A172 (cell line): ENCODE results near the gene ZNF282. TPM values are rescaled to one million over a fixed set of nuclear protein-coding genes. Genes with fewer than 3 reads are reported as not detected.
"Not testable (repeated sequence)": the region's sequence is repeated elsewhere in the genome, so short reads cannot be mapped to it uniquely, and the experiment has no call there.

Experiments used
- DNase-seq: peaks from one replicate; pipeline ENCODE4 v3.0.0-alpha.2; 2015; ENCODE audit warnings: low spot score
- total RNA-seq: library from RNA; depleted of rRNA; stranded (reverse); fragments of >200 nt; shearing (Covaris generic); gene quantifications from 2 replicates; pipeline ENCODE4 v1.2.3, GENCODE V29; 2014

The ZNF282 gene
- total RNA-seq, 1 experiment from 2014 or later: 18.0 TPM

DNA sequence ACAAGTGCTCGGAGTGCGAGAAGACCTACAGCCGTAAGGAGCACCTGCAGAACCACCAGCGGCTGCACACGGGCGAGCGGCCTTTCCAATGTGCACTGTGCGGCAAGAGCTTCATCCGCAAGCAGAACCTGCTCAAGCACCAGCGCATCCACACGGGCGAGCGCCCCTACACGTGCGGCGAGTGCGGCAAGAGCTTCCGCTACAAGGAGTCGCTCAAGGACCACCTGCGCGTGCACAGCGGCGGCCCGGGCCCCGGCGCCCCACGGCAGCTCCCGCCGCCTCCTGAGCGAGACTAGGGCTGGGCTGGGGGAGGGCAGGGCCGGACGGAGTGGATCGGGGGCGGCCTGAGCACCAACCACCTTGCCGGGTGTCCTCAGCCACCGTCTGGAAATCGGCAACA, 29.0 kb downstream of the ZNF282 start:
- no peak for DNase-seq

DNA sequence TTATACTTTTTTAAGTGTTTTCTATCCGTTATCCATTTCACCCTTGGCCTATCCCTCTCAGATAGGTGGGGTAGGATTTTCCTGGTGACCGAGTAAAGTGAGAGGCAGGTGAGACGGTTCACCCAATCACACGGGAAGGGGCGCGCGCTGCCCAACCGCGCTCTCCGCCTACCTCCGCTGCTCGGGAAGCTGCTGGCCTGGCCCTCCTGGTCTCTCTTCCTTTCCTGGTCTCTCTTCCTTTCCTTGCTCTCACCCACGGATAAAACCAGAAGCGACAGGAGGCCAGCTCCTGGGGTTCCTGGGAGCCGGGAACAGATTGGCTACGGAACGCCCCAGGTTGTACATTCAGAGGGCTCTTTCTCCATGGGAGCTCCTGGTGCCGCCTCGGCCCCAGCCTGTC, 29.8 kb downstream of the ZNF282 start:
- DNase-seq: no peak

- DNase-seq: no peak
These were observed 30.3 kb downstream of the ZNF282 start for GRCh38 chr7:149225656-149226055.

DNA sequence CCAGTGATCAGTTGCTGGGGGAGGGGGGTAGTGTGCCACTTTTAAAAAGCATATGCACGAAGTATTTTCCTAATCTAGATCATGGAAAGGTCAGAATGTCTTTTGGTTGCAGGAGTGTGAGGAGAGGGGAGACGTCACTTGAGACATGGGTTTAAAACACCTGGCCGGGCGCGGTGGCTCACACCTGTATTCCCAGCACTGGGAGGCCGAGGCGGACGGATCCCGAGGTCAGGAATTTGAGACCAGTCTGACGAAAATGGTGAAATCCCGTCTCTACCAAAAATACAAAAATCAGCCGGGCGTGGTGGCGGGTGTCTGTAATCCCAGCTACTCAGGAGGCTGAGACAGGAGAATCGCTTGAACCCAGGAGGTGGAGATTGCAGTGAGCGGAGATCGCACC, 31.0 kb downstream of the ZNF282 start:
- not testable (repeated sequence) for DNase-seq

GRCh38 chr7:149226840-149227494, 31.6 kb downstream of the ZNF282 start:
- no peak for DNase-seq

DNA sequence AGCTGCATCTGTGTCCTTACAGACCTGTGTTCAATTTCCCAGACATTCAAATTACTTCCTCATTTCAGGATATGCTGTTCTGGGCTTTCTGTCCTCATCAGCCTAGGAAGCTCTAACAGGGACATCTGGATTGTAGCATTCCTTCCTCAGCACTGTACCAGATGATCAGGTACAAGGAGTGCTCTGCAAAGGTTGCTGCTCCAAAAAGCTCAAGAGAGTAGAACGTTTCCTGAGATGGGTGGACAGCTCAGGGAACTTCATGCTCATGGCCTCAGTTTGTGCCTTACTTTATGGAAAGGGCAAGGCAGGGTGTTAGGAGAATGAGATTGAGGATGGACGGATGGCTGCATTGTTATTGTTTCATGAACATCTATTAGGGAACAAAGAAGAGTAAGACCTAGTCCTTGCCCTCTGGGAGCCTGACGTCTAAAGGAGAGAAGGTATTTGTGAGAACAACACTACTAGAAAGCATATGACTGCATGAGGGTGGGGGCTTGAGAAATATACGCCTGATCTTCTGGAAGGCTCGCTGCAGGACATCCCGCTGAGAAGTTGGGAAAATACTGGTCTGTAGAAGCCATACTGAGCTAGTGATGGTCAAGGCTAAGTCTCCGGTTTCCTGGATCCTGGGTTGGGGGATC, 33.6 kb downstream of the ZNF282 start:
- no peak for DNase-seq

- no peak for DNase-seq
These were observed 34.2 kb downstream of the ZNF282 start for GRCh38 chr7:149229526-149229925.

GRCh38 chr7:149232362-149232761, 37.0 kb downstream of the ZNF282 start:
- no peak for DNase-seq

DNA sequence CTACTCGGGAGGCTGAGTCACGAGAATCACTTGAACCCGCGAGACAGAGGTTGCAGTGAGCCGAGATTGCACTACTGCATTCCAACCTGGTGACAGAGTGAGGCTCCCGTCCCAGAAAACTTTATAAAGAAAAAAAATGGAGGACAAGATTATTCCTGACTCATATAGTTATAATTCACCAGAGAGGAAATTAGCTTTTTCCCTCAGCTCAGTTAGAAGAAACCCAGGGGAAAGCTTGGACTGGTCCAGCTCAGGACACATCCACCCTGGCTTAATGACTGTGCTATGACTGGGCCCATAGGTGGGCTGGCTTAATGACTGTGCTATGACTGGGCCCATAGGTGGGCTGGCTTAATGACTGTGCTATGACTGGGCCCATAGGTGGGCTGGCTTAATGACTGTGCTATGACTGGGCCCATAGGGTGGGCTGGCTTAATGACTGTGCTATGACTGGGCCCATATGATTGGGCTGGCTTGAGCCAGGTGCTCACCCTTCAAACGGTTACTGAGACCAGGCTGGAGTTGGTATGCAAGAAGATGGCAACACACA, 38.4 kb downstream of the ZNF282 start:
- DNase-seq: peak; percentile 88

DNA sequence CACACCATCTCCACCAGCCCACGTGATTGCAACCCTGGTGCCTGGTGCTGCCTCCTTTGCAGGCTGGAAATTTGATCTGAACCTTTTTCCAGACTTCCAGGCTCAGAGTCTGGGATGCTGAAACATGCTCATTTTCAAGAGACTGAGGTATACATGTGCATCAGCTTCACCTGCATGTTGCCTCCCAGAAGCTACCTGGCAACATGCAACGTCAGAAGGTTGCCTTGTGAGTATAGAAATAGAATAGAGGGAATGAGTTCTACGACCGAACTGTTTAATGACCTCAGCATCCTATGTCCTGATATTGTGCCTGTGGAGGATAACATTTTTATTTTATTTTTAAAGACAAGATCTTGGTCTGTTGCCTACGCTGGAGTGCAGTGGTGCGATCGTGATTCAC, 42.2 kb downstream of the ZNF282 start:
- DNase-seq: no peak

- no peak for DNase-seq
These were observed 42.7 kb downstream of the ZNF282 start for GRCh38 chr7:149238051-149238450.

- DNase-seq: peak; percentile 81
These were observed 44.2 kb downstream of the ZNF282 start, which contains the start of gene ZNF212 for GRCh38 chr7:149239345-149240143. ZNF212 (plus strand) TSS chr7:149239651; CDS start chr7:149239779, 128 bp downstream.

DNA sequence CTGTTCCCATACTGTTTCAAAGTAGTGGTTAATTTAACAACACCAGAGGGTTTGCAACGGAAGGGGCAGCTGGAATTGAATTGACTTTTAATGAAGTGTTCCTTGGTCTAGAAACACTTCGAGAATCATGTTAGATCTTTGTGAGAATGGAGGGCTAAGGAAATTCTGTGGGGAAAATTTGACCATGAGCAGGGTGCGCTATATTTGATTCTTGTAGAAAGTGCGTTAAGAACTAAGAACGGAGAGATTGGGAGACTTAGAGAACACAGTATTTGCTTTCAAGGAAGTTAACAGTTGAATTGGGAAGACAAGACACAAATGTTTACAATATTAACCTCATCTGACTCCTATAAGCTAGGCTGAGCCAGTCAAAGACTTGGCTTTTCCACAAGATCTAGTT, 45.3 kb downstream of the ZNF282 start:
- DNase-seq: no peak

DNA sequence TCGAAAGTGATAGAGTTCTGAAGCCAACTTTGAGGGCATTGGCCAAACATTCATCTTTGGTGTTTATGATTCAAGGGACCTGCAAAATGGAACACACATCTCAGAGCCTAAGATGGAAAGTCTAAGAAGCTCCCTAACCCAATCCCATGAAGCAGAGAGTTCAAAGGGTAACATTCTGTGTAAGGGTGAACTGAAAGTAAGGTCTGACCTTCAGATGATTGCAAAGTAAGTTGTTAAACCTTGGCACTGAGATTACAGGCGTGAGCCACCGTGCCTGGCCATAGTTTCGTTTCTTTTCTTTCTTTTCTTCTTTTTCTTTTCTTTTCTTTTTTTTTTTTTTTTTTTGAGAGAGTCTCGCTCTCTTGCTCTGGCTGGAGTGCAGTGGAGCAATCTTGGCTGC, 46.4 kb downstream of the ZNF282 start:
- no peak for DNase-seq

GRCh38 chr7:149245244-149245643, 49.9 kb downstream of the ZNF282 start:
- no peak for DNase-seq

DNA sequence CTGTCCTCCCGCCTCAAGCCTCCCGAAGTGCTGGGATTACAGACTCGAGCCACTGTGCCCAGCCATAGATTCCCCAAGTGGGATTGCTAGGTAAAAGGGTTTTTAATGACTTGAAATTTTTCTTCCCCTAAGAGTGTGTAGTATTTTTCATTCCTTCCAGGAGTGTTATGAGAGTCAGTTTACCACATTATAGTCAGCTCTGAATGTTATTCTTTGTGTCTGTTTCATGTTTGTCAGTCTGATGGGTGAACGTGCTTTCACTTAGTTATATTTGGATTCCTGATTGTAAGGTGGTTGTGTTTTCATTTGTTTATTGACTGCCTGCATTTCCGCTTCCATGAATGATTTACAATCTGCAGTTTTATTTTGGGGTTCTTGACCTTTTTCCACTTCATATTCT, 50.4 kb downstream of the ZNF282 start:
- DNase-seq: no peak

DNA sequence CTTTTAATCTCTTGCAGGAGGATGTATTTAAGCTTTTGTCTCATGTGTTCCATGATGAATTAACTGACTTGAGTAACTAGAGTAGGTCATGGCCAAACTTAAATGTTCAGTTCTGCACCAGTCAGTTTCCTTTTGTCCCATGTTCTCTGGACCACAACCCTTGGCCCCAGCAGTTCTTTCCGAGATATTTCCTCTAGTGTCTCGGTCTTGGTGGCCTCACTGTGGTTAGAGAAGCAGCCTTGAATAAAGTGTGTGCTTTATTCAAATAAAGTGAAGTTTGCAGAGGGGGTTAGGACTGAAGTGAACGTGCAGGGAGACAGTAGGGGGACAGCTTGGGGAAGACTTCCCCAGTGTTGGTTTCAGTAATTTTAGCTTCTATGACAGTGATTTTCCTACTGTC, 53.4 kb downstream of the ZNF282 start:
- DNase-seq: no peak

DNA sequence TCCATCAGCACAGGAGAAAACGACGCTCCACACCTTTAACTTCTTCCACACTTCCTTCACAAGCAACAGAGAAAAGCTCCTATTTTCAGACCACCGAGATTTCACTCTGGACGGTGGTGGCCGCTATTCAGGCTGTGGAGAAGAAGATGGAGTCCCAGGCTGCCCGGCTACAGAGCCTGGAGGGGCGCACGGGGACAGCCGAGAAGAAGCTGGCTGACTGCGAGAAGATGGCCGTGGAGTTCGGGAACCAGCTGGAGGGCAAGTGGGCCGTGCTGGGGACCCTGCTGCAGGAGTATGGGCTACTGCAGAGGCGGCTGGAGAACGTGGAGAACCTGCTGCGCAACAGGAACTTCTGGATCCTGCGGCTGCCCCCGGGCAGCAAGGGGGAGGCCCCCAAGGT, 54.8 kb downstream of the ZNF282 start:
- DNase-seq: not testable (repeated sequence)

DNA sequence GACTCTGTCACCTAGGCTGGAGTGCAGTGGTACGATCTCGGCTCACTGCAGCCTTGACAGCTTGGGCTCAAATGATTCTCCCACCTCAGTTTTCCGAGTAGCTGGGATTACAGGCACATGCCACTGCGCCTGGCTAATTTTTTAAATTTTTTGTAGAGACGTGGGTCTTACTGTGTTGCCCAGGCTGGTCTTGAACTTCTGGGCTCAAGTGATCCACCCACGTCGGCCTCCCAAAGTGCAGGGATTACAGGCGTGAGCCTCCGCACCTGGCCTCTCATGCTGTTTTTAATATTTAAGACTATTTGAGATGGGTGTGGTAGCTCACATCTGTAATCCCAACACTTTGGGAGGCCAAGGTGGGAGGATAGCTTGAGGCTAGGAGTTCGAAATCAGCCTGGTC, 56.2 kb downstream of the ZNF282 start:
- DNase-seq: not testable (repeated sequence)

- DNase-seq: no peak
These were observed 57.0 kb downstream of the ZNF282 start for GRCh38 chr7:149252378-149252777.

- DNase-seq: no peak
These were observed 58.3 kb downstream of the ZNF282 start for GRCh38 chr7:149253665-149254064.

- no peak for DNase-seq
These were observed 59.0 kb downstream of the ZNF282 start for GRCh38 chr7:149254181-149254858.
